ENCODE measurements around the gene TTC3. TPM values are rescaled to one million over a fixed set of nuclear protein-coding genes. Genes with fewer than 3 reads are reported as not detected.

Gene TTC3
- total RNA-seq, 8 experiments from 2014 or later, result 118 to 422 (median 314) TPM

GRCh38 chr21:37065561-37066177, 7.4 kb upstream of the TTC3 start:
- Histone ChIP-seq H3K4me3 (no peak overlapping the region), H3K27ac (no peak overlapping the region), H3K4me1 (replicated peaks in 1 of 2) (peaks cover 30 to 38% of the 10 kb centered on the region in 2 donors)
- WGBS, 10 experiments, result 88 to 100% (median 98%) methylated on average over 1 to 9 of the region's 9 CpGs
- in situ Hi-C loops (cut with MboI; ENCODE audit: low pct_unique_long_range_greater_than_20kb in 2 of 9, low sequenced_read_pairs in 9 of 9, unreplicated experiment in 9 of 9), result no loop called here
- ATAC-seq (replicated peaks in 6 of 8), result no peak

GRCh38 chr21:37071561-37072273, 1.3 kb upstream of the TTC3 start:
- 8 to 81% (median 30%) methylated on average over 1 to 12 of the region's 12 CpGs; no CpG with 5 or more reads in 1 of the 10 experiments for WGBS, 10 experiments
- H3K4me1 ChIP-seq (replicated peaks in 1 of 2), result peaks cover 7 to 14% of the 10 kb centered on the region in 2 donors
- ATAC-seq (replicated peaks in 6 of 8), result peak in 3 of 8 experiments; percentile 9 to 27 (median 19)
- H3K27ac ChIP-seq, result peak overlapping the region; percentile 98 to 99
- peak overlapping the region; percentile 69 to 99 (median 79) for H3K4me3 ChIP-seq
- in situ Hi-C loops (cut with MboI; ENCODE audit: low pct_unique_long_range_greater_than_20kb in 2 of 9, low sequenced_read_pairs in 9 of 9, unreplicated experiment in 9 of 9), result no loop called here

GRCh38 chr21:37072274-37072987, 623 bp upstream of the TTC3 start:
- H3K27ac ChIP-seq, result peak overlapping the region; percentile 98 to 99
- H3K4me3 ChIP-seq, result peak overlapping the region; percentile 69 to 99 (median 79)
- in situ Hi-C loops (cut with MboI; ENCODE audit: low pct_unique_long_range_greater_than_20kb in 2 of 9, low sequenced_read_pairs in 9 of 9, unreplicated experiment in 9 of 9), result no loop called here
- 0 to 10% (median 0%) methylated on average over 2 to 6 of the region's 54 CpGs; no CpG with 5 or more reads in 3 of the 10 experiments for WGBS, 10 experiments
- ATAC-seq (replicated peaks in 6 of 8), result peak; percentile 56 to 77 (median 68)
- peaks cover 7 to 14% of the 10 kb centered on the region in 2 donors for H3K4me1 ChIP-seq (replicated peaks in 1 of 2)

- 0 to 2% (median 1%) methylated on average over 2 to 20 of the region's 70 CpGs; no CpG with 5 or more reads in 6 of the 10 experiments for WGBS, 10 experiments
- in situ Hi-C loops (cut with MboI; ENCODE audit: low pct_unique_long_range_greater_than_20kb in 2 of 9, low sequenced_read_pairs in 9 of 9, unreplicated experiment in 9 of 9), result no loop called here
- Histone ChIP-seq H3K4me3 (peak overlapping the region; percentile 69 to 99 (median 79)), H3K27ac (peak overlapping the region; percentile 98 to 99), H3K4me1 (replicated peaks in 1 of 2) (peaks cover 7 to 18% of the 10 kb centered on the region in 2 donors)
- ATAC-seq (replicated peaks in 6 of 8), result peak; percentile 7 to 61 (median 52)
These were observed 553 bp downstream of the TTC3 start for GRCh38 chr21:37073417-37074196.

GRCh38 chr21:37074197-37074510, 1.1 kb downstream of the TTC3 start:
- peak overlapping the region; percentile 69 to 99 (median 79) for H3K4me3 ChIP-seq
- in situ Hi-C loops (cut with MboI; ENCODE audit: low pct_unique_long_range_greater_than_20kb in 2 of 9, low sequenced_read_pairs in 9 of 9, unreplicated experiment in 9 of 9), result no loop called here
- peak overlapping the region; percentile 98 to 99 for H3K27ac ChIP-seq
- ATAC-seq (replicated peaks in 6 of 8), result peak in 5 of 8 experiments; percentile 0 to 14 (median 2)
- WGBS, 10 experiments, result 0 to 3% (median 0%) methylated on average over 2 to 10 of the region's 13 CpGs; no CpG with 5 or more reads in 5 of the 10 experiments
- peaks cover 7 to 18% of the 10 kb centered on the region in 2 donors for H3K4me1 ChIP-seq (replicated peaks in 1 of 2)

GRCh38 chr21:37074546-37074945, 1.5 kb downstream of the TTC3 start:
- 0 to 23% (median 5%) methylated on average over 2 to 9 of the region's 9 CpGs; no CpG with 5 or more reads in 1 of the 10 experiments for WGBS, 10 experiments
- ATAC-seq (replicated peaks in 6 of 8), result no peak
- H3K4me1 ChIP-seq (replicated peaks in 1 of 2), result peaks cover 7 to 18% of the 10 kb centered on the region in 2 donors
- peak overlapping the region; percentile 69 to 99 (median 79) for H3K4me3 ChIP-seq
- peak overlapping the region; percentile 98 to 99 for H3K27ac ChIP-seq
- in situ Hi-C loops (cut with MboI; ENCODE audit: low pct_unique_long_range_greater_than_20kb in 2 of 9, low sequenced_read_pairs in 9 of 9, unreplicated experiment in 9 of 9), result no loop called here

GRCh38 chr21:37075214-37075770, 2.2 kb downstream of the TTC3 start:
- no peak overlapping the region for H3K27ac ChIP-seq
- H3K4me1 ChIP-seq (replicated peaks in 1 of 2), result peaks cover 7 to 18% of the 10 kb centered on the region in 2 donors
- ATAC-seq (replicated peaks in 6 of 8), result no peak
- 76 to 100% (median 90%) methylated on average over 1 to 4 of the region's 4 CpGs; no CpG with 5 or more reads in 1 of the 10 experiments for WGBS, 10 experiments
- H3K4me3 ChIP-seq, result peak overlapping the region; percentile 69 to 99 (median 79)
- in situ Hi-C loops (cut with MboI; ENCODE audit: low pct_unique_long_range_greater_than_20kb in 2 of 9, low sequenced_read_pairs in 9 of 9, unreplicated experiment in 9 of 9), result no loop called here

- Histone ChIP-seq H3K4me3 (peak overlapping the region in 1 of 5 donors; percentile 79), H3K4me1 (replicated peaks in 1 of 2) (peaks cover 5 to 13% of the 10 kb centered on the region in 2 donors), H3K27ac (no peak overlapping the region)
- ATAC-seq (replicated peaks in 6 of 8), result no peak
- 67 to 100% (median 80%) methylated on average over 2 of the region's 4 CpGs; no CpG with 5 or more reads in 7 of the 10 experiments for WGBS, 10 experiments
- in situ Hi-C loops (cut with MboI; ENCODE audit: low pct_unique_long_range_greater_than_20kb in 2 of 9, low sequenced_read_pairs in 9 of 9, unreplicated experiment in 9 of 9), result no loop called here
These were observed 3.2 kb downstream of the TTC3 start for GRCh38 chr21:37076087-37076850.

- no peak for ATAC-seq (replicated peaks in 6 of 8)
- WGBS, 10 experiments, result 0 to 100% (median 75%) methylated on average over 1 of the region's 1 CpG
- Histone ChIP-seq H3K4me1 (replicated peaks in 1 of 2) (peaks cover 0 to 7% of the 10 kb centered on the region in 2 donors), H3K27ac (no peak overlapping the region), H3K4me3 (no peak overlapping the region)
- in situ Hi-C loops (cut with MboI; ENCODE audit: low pct_unique_long_range_greater_than_20kb in 2 of 9, low sequenced_read_pairs in 9 of 9, unreplicated experiment in 9 of 9), result no loop called here
These were observed 4.3 kb downstream of the TTC3 start for GRCh38 chr21:37077403-37077802.

GRCh38 chr21:37079211-37079824, 6.3 kb downstream of the TTC3 start:
- Histone ChIP-seq H3K4me3 (no peak overlapping the region), H3K27ac (no peak overlapping the region), H3K4me1 (replicated peaks in 1 of 2) (peaks cover 0 to 7% of the 10 kb centered on the region in 2 donors)
- in situ Hi-C loops (cut with MboI; ENCODE audit: low pct_unique_long_range_greater_than_20kb in 2 of 9, low sequenced_read_pairs in 9 of 9, unreplicated experiment in 9 of 9), result no loop called here
- 65 to 100% (median 83%) methylated on average over 1 to 6 of the region's 6 CpGs for WGBS, 10 experiments
- peak in 2 of 8 experiments; percentile 36 to 51 for ATAC-seq (replicated peaks in 6 of 8)

- WGBS, 10 experiments, result 38 to 100% (median 100%) methylated on average over 1 of the region's 1 CpG; no CpG with 5 or more reads in 1 of the 10 experiments
- in situ Hi-C loops (cut with MboI; ENCODE audit: low pct_unique_long_range_greater_than_20kb in 2 of 9, low sequenced_read_pairs in 9 of 9, unreplicated experiment in 9 of 9), result no loop called here
- no peak overlapping the region for H3K4me3 ChIP-seq
- no peak overlapping the region for H3K27ac ChIP-seq
- ATAC-seq (replicated peaks in 6 of 8), result no peak
- H3K4me1 ChIP-seq (replicated peaks in 1 of 2), result peaks cover 6 to 7% of the 10 kb centered on the region in 2 donors
These were observed 9.3 kb downstream of the TTC3 start for GRCh38 chr21:37082375-37082774.

Measured in motor neuron (in vitro differentiated cells).